IMR-90 (cell line): ENCODE measurements around the gene ATG14. TPM values are rescaled to one million over a fixed set of nuclear protein-coding genes. Genes with fewer than 3 reads are reported as not detected.

Experiments
- ATAC-seq: fragments of 200-7000 bp; cut with Tn5 transposase; 2 replicates; pipeline ENCODE4 v1.9.1; 2020; ENCODE audit warnings: low read depth, mild to moderate bottlenecking, moderate library complexity
- BruUV-seq: library from RNA; stranded (reverse); fragments of 400-500 nt; replicated peaks from 2 replicates; lab custom pipeline; 2021; lab: Mats Ljungman, UMichigan
- CTCF ChIA-PET: fragments of 300-600 bp; formaldehyde crosslinking; extraction: SDS; loops from one replicate; lab custom pipeline; 2021; ENCODE audit warnings: antibody characterized with exemption; lab: Yijun Ruan, JAX
- POLR2A ChIA-PET: fragments of 300-600 bp; sonication (Branson Sonifier 250); formaldehyde crosslinking; loops from one replicate; lab custom pipeline; 2022; ENCODE audit warnings: antibody characterized with exemption; ENCODE audit not compliant: unreplicated experiment; lab: Charles Lee
- DNase-seq: peaks from one replicate; pipeline ENCODE4 v3.0.0; 2013
- H2AFZ ChIP-seq: replicated peaks from 2 replicates; pipeline ENCODE3; 2013; ENCODE audit warnings: low read length, mild to moderate bottlenecking; ENCODE audit not compliant: poor library complexity
- H2AK5ac ChIP-seq: 2 replicates; pipeline ENCODE4 v1.6.1; 2013; ENCODE audit warnings: low read depth, low read length, inconsistent platforms
- H2AK9ac ChIP-seq: replicated peaks from 2 replicates; pipeline ENCODE3; 2013; ENCODE audit warnings: mild to moderate bottlenecking, low read depth, low read length, moderate library complexity; ENCODE audit not compliant: poor library complexity
- H2BK120ac ChIP-seq: 2 replicates; pipeline ENCODE4 v1.6.1; 2013; ENCODE audit warnings: low read depth, low read length, inconsistent platforms
- H2BK15ac ChIP-seq: 3 replicates; pipeline ENCODE4 v1.6.1; 2013; ENCODE audit warnings: low read depth, low read length, inconsistent platforms
- H2BK20ac ChIP-seq: 2 replicates; pipeline ENCODE4 v1.6.1; 2013; ENCODE audit warnings: low read depth, mild to moderate bottlenecking, inconsistent platforms, low read length, moderate library complexity
- H2BK5ac ChIP-seq: 2 replicates; pipeline ENCODE4 v1.6.1; 2013; ENCODE audit warnings: mild to moderate bottlenecking, low read depth, low read length, inconsistent platforms; ENCODE audit not compliant: poor library complexity, severe bottlenecking
- H3K14ac ChIP-seq: replicated peaks from 2 replicates; pipeline ENCODE4 v1.6.1; 2013; ENCODE audit warnings: low read depth, low read length, inconsistent platforms
- H3K18ac ChIP-seq: 2 replicates; pipeline ENCODE4 v1.6.1; 2013; ENCODE audit warnings: low read depth, low read length, control low read depth
- H3K23ac ChIP-seq: 2 replicates; pipeline ENCODE4 v1.6.1; 2013; ENCODE audit warnings: low read depth, low read length, inconsistent platforms
- H3K27ac ChIP-seq: 2 replicates; pipeline ENCODE4 v1.5.1; 2013; ENCODE audit warnings: mild to moderate bottlenecking, control low read depth, low read length; ENCODE audit not compliant: insufficient read depth
- H3K27me3 ChIP-seq: 2 replicates; pipeline ENCODE4 v1.6.1; 2013; ENCODE audit warnings: low read length; ENCODE audit not compliant: control insufficient read depth, insufficient read depth
- H3K36me3 ChIP-seq: 2 replicates; pipeline ENCODE4 v1.6.1; 2013; ENCODE audit warnings: low read length, mixed read lengths; ENCODE audit not compliant: control insufficient read depth, insufficient read depth
- H3K4ac ChIP-seq: 2 replicates; pipeline ENCODE4 v1.6.1; 2013; ENCODE audit warnings: low read depth, low read length, inconsistent platforms
- H3K4me1 ChIP-seq: 2 replicates; pipeline ENCODE4 v1.6.1; 2013; ENCODE audit warnings: low read length, mixed read lengths; ENCODE audit not compliant: control insufficient read depth, insufficient read depth
- H3K4me2 ChIP-seq: 2 replicates; pipeline ENCODE4 v1.6.1; 2013; ENCODE audit warnings: low read depth, mild to moderate bottlenecking, control low read depth, low read length, moderate library complexity
- H3K4me3 ChIP-seq: 2 replicates; pipeline ENCODE4 v1.5.1; 2013; ENCODE audit warnings: low read depth, mild to moderate bottlenecking, control low read depth, low read length, moderate library complexity; ENCODE audit not compliant: insufficient read depth
- H3K56ac ChIP-seq: 2 replicates; pipeline ENCODE4 v1.6.1; 2013; ENCODE audit warnings: low read length, inconsistent platforms; ENCODE audit not compliant: insufficient read depth; ENCODE audit errors: extremely low read depth
- H3K79me1 ChIP-seq, 2 experiments: 2 replicates each; pipeline ENCODE4 v1.6.1; 2013; ENCODE audit warnings: low read length in 2 of 2, inconsistent platforms in 1 of 2, low read depth in 1 of 2
- H3K9ac ChIP-seq: 2 replicates; pipeline ENCODE4 v1.6.1; 2013; ENCODE audit warnings: low read depth, low read length, control low read depth
- H3K9me1 ChIP-seq: 2 replicates; pipeline ENCODE4 v1.6.1; 2013; ENCODE audit warnings: low read length, inconsistent platforms; ENCODE audit not compliant: insufficient read depth
- H3K9me3 ChIP-seq: 2 replicates; pipeline ENCODE4 v1.6.1; 2013; ENCODE audit warnings: low read length; ENCODE audit not compliant: control insufficient read depth, insufficient read depth
- H4K20me1 ChIP-seq: 2 replicates; pipeline ENCODE4 v1.6.1; 2013; ENCODE audit warnings: low read length, inconsistent platforms; ENCODE audit not compliant: insufficient read depth
- H4K5ac ChIP-seq: 2 replicates; pipeline ENCODE4 v1.6.1; 2013; ENCODE audit warnings: mild to moderate bottlenecking, low read depth, low read length, control low read depth
- H4K8ac ChIP-seq, 2 experiments: 2 replicates each; pipeline ENCODE4 v1.6.1; 2013; ENCODE audit warnings: low read depth in 2 of 2, low read length in 2 of 2, control low read depth in 1 of 2, inconsistent platforms in 1 of 2
- H4K91ac ChIP-seq: 2 replicates; pipeline ENCODE4 v1.6.1; 2013; ENCODE audit warnings: low read depth, low read length, inconsistent platforms; ENCODE audit not compliant: insufficient read depth
- CEBPB ChIP-seq: IDR thresholded peaks from 2 replicates; pipeline ENCODE4 v1.6.1; 2012; ENCODE audit warnings: low read depth, low read length, improper control_type of control experiment
- MAFK ChIP-seq: IDR thresholded peaks from 2 replicates; pipeline ENCODE4 v1.6.1; 2012; ENCODE audit warnings: low read depth, low read length, improper control_type of control experiment
- POLR2A ChIP-seq: IDR thresholded peaks from 2 replicates; pipeline ENCODE4 v1.6.1; 2012; ENCODE audit warnings: mild to moderate bottlenecking, low read depth, low read length
- SMC3 ChIP-seq: fragments of 150-350 bp; IDR thresholded peaks from 2 replicates; pipeline ENCODE4 v1.6.1; 2016; ENCODE audit warnings: low read depth, mild to moderate bottlenecking, antibody characterized with exemption, low read length, moderate library complexity
- WGBS, 2 experiments: methylation state at CpG; one replicate each; pipeline versions ENCODE4 v1.1.5 to v1.1.7; 2013; ENCODE audit warnings: missing lambda C conversion rate in 2 of 2; ENCODE audit not compliant: insufficient read length in 1 of 2; ENCODE audit errors: extremely low coverage in 2 of 2; 5-methylcytosine and 5-hydroxymethylcytosine counted together
- dilution Hi-C: fragments of 300-500 bp; cut with HindIII; formaldehyde crosslinking; loops from one replicate; pipeline ENCODE4 v1.14.3; 2018; ENCODE audit warnings: low sequenced_read_pairs; ENCODE audit not compliant: unreplicated experiment
- in situ Hi-C: fragments of 300-500 bp; cut with MboI; formaldehyde crosslinking; loops from 3 replicates; pipeline ENCODE4 v1.14.3; 2019; ENCODE audit warnings: low sequenced_read_pairs, inconsistent platforms, mixed read lengths
- intact Hi-C: fragments of 100-400 bp; cut with micrococcal nuclease; formaldehyde crosslinking; loops from 2 replicates; pipeline ENCODE4 v1.10.0; 2022
- polyA plus RNA-seq, 3 experiments: library from polyadenylated mRNA; depleted of rRNA; stranded (reverse); fragments of >200 nt; gene quantifications; 2 replicates each; pipeline ENCODE4 v1.2.3, GENCODE V29; 2012; ENCODE audit warnings: low replicate concordance in 1 of 3
- total RNA-seq: library from RNA; depleted of rRNA; stranded (reverse); fragments of >200 nt; gene quantifications from 2 replicates; pipeline ENCODE4 v1.2.3, GENCODE V29; 2012
- TF ChIP-seq, protein P1 (sequence below): conservative IDR thresholded peaks from 2 replicates; pipeline ENCODE4 v1.5.1; 2012; ENCODE audit warnings: mild to moderate bottlenecking, low read depth, low read length, improper control_type of control experiment
- TF ChIP-seq, protein P2 (sequence below): fragments of 150-350 bp; IDR thresholded peaks from 2 replicates; pipeline ENCODE4 v1.6.1; 2016; ENCODE audit warnings: low read depth, mild to moderate bottlenecking, low read length, moderate library complexity, borderline replicate concordance

ATG14 gene
- total and polyA plus RNA-seq, 2 of the 4 experiments (the other 2 are of a cell fraction), result 5.0 to 12.4 TPM

DNA sequence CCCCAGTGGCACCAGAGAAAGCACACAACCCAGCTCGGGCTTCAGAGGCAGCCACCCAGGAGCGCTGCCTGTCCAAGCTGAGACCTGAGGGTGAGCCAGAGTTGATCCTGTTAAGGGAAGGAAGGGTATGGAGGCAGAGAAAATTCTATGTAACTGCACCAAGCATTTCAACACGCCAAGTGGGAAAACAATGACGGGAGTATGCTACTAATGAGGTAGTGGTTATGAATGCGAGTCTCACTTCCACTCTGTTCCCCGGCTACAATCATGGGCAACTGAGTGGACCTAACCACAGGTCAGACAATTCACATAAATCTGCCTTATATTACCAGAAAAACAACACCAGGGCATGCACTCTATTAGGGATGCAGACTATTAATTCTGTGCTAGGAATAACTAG, 9.9 kb downstream of the ATG14 start:
- no peak overlapping the region for H3K56ac ChIP-seq
- CTCF ChIA-PET, result no interaction called here
- no peak overlapping the region for H2AFZ ChIP-seq
- no peak overlapping the region for H3K4me3 ChIP-seq
- dilution Hi-C loops (no loop called here), intact Hi-C loops (no loop called here), in situ Hi-C loops (no loop called here)
- H2BK20ac ChIP-seq, result no peak overlapping the region
- peaks cover 8% of the 10 kb centered on the region; the same call in 1 of the 2 replicates for H3K9me1 ChIP-seq
- H3K27ac ChIP-seq, result no peak overlapping the region
- H3K4ac ChIP-seq, result no peak overlapping the region
- TF ChIP-seq, protein P1, sequence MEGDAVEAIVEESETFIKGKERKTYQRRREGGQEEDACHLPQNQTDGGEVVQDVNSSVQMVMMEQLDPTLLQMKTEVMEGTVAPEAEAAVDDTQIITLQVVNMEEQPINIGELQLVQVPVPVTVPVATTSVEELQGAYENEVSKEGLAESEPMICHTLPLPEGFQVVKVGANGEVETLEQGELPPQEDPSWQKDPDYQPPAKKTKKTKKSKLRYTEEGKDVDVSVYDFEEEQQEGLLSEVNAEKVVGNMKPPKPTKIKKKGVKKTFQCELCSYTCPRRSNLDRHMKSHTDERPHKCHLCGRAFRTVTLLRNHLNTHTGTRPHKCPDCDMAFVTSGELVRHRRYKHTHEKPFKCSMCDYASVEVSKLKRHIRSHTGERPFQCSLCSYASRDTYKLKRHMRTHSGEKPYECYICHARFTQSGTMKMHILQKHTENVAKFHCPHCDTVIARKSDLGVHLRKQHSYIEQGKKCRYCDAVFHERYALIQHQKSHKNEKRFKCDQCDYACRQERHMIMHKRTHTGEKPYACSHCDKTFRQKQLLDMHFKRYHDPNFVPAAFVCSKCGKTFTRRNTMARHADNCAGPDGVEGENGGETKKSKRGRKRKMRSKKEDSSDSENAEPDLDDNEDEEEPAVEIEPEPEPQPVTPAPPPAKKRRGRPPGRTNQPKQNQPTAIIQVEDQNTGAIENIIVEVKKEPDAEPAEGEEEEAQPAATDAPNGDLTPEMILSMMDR, result no peak
- TF ChIP-seq POLR2A, result no peak
- TF ChIP-seq, protein P2, sequence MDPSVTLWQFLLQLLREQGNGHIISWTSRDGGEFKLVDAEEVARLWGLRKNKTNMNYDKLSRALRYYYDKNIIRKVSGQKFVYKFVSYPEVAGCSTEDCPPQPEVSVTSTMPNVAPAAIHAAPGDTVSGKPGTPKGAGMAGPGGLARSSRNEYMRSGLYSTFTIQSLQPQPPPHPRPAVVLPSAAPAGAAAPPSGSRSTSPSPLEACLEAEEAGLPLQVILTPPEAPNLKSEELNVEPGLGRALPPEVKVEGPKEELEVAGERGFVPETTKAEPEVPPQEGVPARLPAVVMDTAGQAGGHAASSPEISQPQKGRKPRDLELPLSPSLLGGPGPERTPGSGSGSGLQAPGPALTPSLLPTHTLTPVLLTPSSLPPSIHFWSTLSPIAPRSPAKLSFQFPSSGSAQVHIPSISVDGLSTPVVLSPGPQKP, result no peak
- no peak for TF ChIP-seq CEBPB
- no peak for TF ChIP-seq SMC3
- TF ChIP-seq MAFK, result no peak
- no peak overlapping the region for H4K91ac ChIP-seq
- no peaks in the 10 kb centered on the region for H3K27me3 ChIP-seq
- ATAC-seq (no peak), DNase-seq (no peak)
- H3K4me2 ChIP-seq, result no peak overlapping the region
- no peak overlapping the region for H2BK15ac ChIP-seq
- no peak overlapping the region for H4K5ac ChIP-seq
- H2BK5ac ChIP-seq, result no peak overlapping the region
- no peak overlapping the region for H4K8ac ChIP-seq
- H3K9me3 ChIP-seq, result no peaks in the 10 kb centered on the region
- no TSS peak for BruUV-seq
- no peak overlapping the region for H3K9ac ChIP-seq
- POLR2A ChIA-PET, result no interaction called here
- peaks cover 23 to 36% of the 10 kb centered on the region in 2 experiments for H3K79me1 ChIP-seq
- 86% methylated on average over 2 of the region's 6 CpGs; no CpG with 5 or more reads in 1 of the 2 experiments for WGBS, 2 experiments
- H4K20me1 ChIP-seq, result no peaks in the 10 kb centered on the region
- H3K14ac ChIP-seq, result no peak overlapping the region
- H2BK120ac ChIP-seq, result no peak overlapping the region
- no peak overlapping the region for H2AK5ac ChIP-seq
- H3K18ac ChIP-seq, result no peak overlapping the region
- peaks cover 2% of the 10 kb centered on the region; the same call in 1 of the 2 replicates for H3K4me1 ChIP-seq
- H3K23ac ChIP-seq, result no peak overlapping the region
- H2AK9ac ChIP-seq, result no peak overlapping the region
- no peaks in the 10 kb centered on the region for H3K36me3 ChIP-seq
